DOHH2 (cell line): Measurements from ENCODE around the gene ROS1.

ENCODE experiments used
- H3F3A ChIP-seq: fragments of 200-600 bp; sonication (generic), shearing (Covaris generic); 2 replicates; pipeline ENCODE4 v1.6.0; 2016; ENCODE audit warnings: antibody characterized with exemption, mild to moderate bottlenecking; ENCODE audit not compliant: control insufficient read depth, insufficient read depth
- H3K27ac ChIP-seq: fragments of 200-600 bp; sonication (generic); 2 replicates; pipeline ENCODE4 v1.5.1; 2014; ENCODE audit warnings: low read depth, mild to moderate bottlenecking, low read length, moderate library complexity
- H3K27me3 ChIP-seq: fragments of 200-600 bp; sonication (generic); 2 replicates; pipeline ENCODE4 v1.6.1; 2014; ENCODE audit warnings: mild to moderate bottlenecking, low read length, mixed read lengths; ENCODE audit not compliant: control insufficient read depth
- H3K36me3 ChIP-seq: fragments of 200-600 bp; sonication (generic); 2 replicates; pipeline ENCODE4 v1.6.1; 2014; ENCODE audit warnings: mild to moderate bottlenecking, low read length, moderate library complexity, mixed read lengths; ENCODE audit not compliant: control insufficient read depth
- H3K4me1 ChIP-seq: fragments of 200-600 bp; sonication (generic); 2 replicates; pipeline ENCODE4 v1.6.1; 2014; ENCODE audit warnings: mild to moderate bottlenecking, low read length, mixed read lengths; ENCODE audit not compliant: control insufficient read depth
- H3K4me2 ChIP-seq: fragments of 200-600 bp; sonication (generic); 2 replicates; pipeline ENCODE4 v1.6.0; 2014; ENCODE audit warnings: mild to moderate bottlenecking, low read length, moderate library complexity
- H3K4me3 ChIP-seq: fragments of 200-600 bp; sonication (generic); 2 replicates; pipeline ENCODE4 v1.5.1; 2014; ENCODE audit warnings: mild to moderate bottlenecking, low read length, mixed read lengths
- H3K79me2 ChIP-seq: fragments of 200-600 bp; sonication (generic); 2 replicates; pipeline ENCODE4 v1.6.1; 2014; ENCODE audit warnings: mild to moderate bottlenecking, low read length, mixed read lengths; ENCODE audit not compliant: control insufficient read depth
- H3K9me2 ChIP-seq: fragments of 200-600 bp; sonication (generic); replicated peaks from 2 replicates; pipeline ENCODE4 v1.6.1; 2014; ENCODE audit warnings: mild to moderate bottlenecking, low read length, mixed read lengths; ENCODE audit not compliant: control insufficient read depth
- H3K9me3 ChIP-seq: fragments of 200-600 bp; sonication (generic); 2 replicates; pipeline ENCODE4 v1.6.1; 2014; ENCODE audit warnings: antibody characterized with exemption, low read length, mixed read lengths; ENCODE audit not compliant: control insufficient read depth, insufficient read depth
- H4K20me1 ChIP-seq: fragments of 200-600 bp; sonication (generic); 2 replicates; pipeline ENCODE4 v1.6.0; 2014; ENCODE audit warnings: low read depth, mild to moderate bottlenecking, antibody characterized with exemption, low read length, moderate library complexity; ENCODE audit not compliant: control insufficient read depth, insufficient read depth
- EZH2phosphoT487 ChIP-seq: fragments of 200-600 bp; sonication (generic); IDR thresholded peaks from 2 replicates; pipeline ENCODE4 v1.6.1; 2017; ENCODE audit warnings: borderline replicate concordance, mild to moderate bottlenecking, antibody characterized with exemption, low read length, moderate library complexity, mixed read lengths
- TF ChIP-seq, protein P1 (sequence below): fragments of 200-600 bp; sonication (generic); IDR thresholded peaks from one replicate; pipeline ENCODE4 v1.5.1; 2014; ENCODE audit warnings: antibody characterized with exemption, mild to moderate bottlenecking, low read depth, low read length; ENCODE audit not compliant: poor library complexity, severe bottlenecking

The ROS1 gene

DNA sequence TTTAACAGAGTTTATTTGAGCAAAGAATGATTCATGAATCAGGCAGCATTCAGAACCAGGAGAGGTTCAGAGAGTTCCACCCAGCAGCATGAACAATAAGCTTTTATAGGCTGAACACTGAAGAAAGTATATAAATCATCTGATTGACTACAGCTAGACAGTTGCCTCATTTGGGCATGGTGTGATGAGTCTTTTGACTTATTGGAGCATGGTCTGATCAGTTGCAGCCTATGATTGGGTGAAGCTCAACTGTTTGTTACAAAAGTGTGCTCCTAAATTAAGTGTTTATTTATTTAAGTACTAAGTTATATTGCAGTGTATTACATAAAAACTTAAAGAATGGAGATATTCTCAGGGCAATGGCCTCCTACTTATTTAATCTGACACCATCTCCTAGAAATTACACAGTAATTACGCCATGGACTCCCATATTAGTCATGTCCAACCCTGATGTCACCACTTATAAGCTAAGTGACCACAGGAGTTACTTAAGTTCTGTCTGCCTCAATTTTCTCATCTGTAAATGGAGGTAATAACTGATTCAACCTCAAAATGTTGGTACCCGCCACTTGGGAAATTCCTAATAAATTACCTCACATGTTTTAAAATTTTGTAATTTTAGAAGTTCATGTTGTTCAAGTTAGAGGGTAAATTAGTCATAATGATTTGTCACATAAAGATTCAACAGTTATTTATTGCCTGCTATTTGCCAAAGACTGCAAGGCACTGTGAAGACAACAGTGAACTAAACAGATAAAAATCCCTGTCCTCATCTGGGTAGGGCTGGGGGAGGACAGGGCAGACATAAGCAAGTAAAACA, 15.2 kb upstream of the ROS1 start:
- no peaks in the 10 kb centered on the region for H3K9me2 ChIP-seq
- H3K4me2 ChIP-seq: no peak overlapping the region
- no peak overlapping the region for H3K27ac ChIP-seq
- TF ChIP-seq EZH2phosphoT487: no peak
- TF ChIP-seq, protein P1, sequence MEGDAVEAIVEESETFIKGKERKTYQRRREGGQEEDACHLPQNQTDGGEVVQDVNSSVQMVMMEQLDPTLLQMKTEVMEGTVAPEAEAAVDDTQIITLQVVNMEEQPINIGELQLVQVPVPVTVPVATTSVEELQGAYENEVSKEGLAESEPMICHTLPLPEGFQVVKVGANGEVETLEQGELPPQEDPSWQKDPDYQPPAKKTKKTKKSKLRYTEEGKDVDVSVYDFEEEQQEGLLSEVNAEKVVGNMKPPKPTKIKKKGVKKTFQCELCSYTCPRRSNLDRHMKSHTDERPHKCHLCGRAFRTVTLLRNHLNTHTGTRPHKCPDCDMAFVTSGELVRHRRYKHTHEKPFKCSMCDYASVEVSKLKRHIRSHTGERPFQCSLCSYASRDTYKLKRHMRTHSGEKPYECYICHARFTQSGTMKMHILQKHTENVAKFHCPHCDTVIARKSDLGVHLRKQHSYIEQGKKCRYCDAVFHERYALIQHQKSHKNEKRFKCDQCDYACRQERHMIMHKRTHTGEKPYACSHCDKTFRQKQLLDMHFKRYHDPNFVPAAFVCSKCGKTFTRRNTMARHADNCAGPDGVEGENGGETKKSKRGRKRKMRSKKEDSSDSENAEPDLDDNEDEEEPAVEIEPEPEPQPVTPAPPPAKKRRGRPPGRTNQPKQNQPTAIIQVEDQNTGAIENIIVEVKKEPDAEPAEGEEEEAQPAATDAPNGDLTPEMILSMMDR: no peak
- no peaks in the 10 kb centered on the region for H3K79me2 ChIP-seq
- H3K4me3 ChIP-seq: no peak overlapping the region
- no peaks in the 10 kb centered on the region for H3K36me3 ChIP-seq
- no peaks in the 10 kb centered on the region for H3K9me3 ChIP-seq
- no peaks in the 10 kb centered on the region for H3F3A ChIP-seq
- H3K4me1 ChIP-seq: no peaks in the 10 kb centered on the region
- no peaks in the 10 kb centered on the region for H4K20me1 ChIP-seq
- H3K27me3 ChIP-seq: 0 out of 2 replicates have a peak, but pooled peaks cover 5% of the 10 kb centered on the region

DNA sequence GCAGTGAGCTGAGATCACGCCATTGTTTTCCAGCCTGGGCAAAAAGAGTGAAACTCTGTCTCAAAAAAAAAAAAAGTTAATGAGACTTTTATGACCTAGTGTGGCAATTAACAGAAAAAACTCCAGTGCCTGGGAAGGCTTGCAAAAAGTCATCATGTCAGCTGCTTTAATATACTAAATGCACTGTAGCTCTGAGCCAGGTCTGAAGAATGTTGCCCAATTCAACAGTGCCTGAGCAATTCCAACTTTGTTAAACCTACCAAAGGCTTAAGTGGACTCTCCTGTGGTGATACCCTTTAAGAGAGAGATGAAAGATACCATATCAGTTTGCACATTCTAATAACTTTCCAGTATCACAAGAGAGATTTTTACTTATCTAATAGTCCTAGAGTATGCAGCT, 6.5 kb upstream of the ROS1 start:
- Histone ChIP-seq H3K27ac (no peak overlapping the region), H3K9me3 (no peaks in the 10 kb centered on the region), H3K79me2 (no peaks in the 10 kb centered on the region), H3K27me3 (no peaks in the 10 kb centered on the region), H4K20me1 (no peaks in the 10 kb centered on the region), H3K36me3 (no peaks in the 10 kb centered on the region), H3K9me2 (no peaks in the 10 kb centered on the region), H3K4me1 (no peaks in the 10 kb centered on the region), H3K4me2 (no peak overlapping the region), H3F3A (no peaks in the 10 kb centered on the region), H3K4me3 (no peak overlapping the region)
- no peak for TF ChIP-seq EZH2phosphoT487

DNA sequence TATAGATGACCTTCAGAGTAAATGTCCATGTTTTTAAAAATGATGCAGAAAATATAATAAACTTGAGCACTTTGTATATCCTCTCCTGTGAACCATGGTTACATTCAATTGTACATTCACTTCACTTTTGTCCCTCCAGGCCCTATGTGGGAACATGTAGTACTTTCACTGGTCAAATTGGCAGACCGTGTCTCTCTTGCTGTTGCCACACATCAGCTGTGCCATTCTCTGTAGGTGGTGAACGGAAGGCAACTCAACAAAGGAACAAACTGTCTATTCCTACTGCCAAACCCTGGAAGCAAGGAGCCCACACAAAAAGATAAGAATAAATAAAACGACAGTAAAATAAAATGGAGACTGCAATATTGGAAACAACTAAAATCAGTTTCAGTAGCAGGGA, 2.0 kb downstream of the ROS1 start:
- H3K27ac ChIP-seq: no peak overlapping the region
- no peaks in the 10 kb centered on the region for H3K36me3 ChIP-seq
- no peaks in the 10 kb centered on the region for H3K9me3 ChIP-seq
- no peak overlapping the region for H3K4me2 ChIP-seq
- no peaks in the 10 kb centered on the region for H3K27me3 ChIP-seq
- no peak for TF ChIP-seq EZH2phosphoT487
- TF ChIP-seq, protein P1: no peak
- H3K79me2 ChIP-seq: no peaks in the 10 kb centered on the region
- H3K4me3 ChIP-seq: no peak overlapping the region
- no peaks in the 10 kb centered on the region for H3F3A ChIP-seq
- no peaks in the 10 kb centered on the region for H4K20me1 ChIP-seq
- no peaks in the 10 kb centered on the region for H3K9me2 ChIP-seq
- no peaks in the 10 kb centered on the region for H3K4me1 ChIP-seq

DNA sequence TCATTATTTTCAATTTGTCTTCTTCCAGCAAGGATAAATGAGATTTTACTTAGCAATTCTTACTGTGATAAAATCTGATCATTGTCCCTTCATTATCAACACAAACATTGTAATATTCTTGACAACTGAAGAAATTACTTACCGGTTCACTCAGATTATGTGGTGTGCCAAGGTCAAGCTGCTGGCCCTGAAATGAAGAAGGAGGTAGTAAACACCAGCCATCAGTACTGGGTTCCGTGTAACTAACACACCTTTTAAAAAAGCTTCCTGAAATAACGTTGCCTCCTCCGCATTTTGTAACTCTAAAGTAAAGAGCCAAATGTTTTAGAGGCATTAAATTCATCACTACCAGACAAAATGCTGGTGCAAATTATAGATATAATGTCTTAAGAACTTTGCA, 7.4 kb downstream of the ROS1 start:
- Histone ChIP-seq H3K9me2 (no peaks in the 10 kb centered on the region), H3F3A (no peaks in the 10 kb centered on the region), H3K9me3 (no peaks in the 10 kb centered on the region), H3K27me3 (no peaks in the 10 kb centered on the region), H3K4me2 (no peak overlapping the region), H3K36me3 (no peaks in the 10 kb centered on the region), H3K27ac (no peak overlapping the region), H3K4me1 (no peaks in the 10 kb centered on the region), H4K20me1 (no peaks in the 10 kb centered on the region), H3K79me2 (no peaks in the 10 kb centered on the region), H3K4me3 (no peak overlapping the region)
- TF ChIP-seq EZH2phosphoT487: no peak
- TF ChIP-seq, protein P1: no peak
